ENCODE data around the gene SHH.

SHH gene

DNA sequence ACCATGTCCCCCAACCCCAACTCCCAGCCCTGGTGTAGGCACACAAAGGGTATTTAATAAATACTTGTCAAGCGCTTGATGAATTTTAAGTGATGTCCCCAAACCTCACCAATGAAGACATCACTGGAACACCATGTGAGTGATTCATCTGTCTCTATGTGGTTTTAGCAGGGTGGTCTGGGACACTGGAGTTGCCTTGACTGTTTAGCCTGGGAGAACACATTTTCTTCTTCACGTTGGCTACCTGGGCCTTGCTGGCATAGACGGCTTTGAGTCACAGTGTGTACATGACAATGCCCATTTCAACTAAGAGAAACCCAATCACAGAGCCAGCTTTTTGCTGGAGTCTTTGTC is 24.8 kb upstream of the SHH start:
- DNase-seq (ENCODE audit: low read depth): no peak
- H3K4me3 ChIP-seq (ENCODE audit: control insufficient read depth, low read depth, low read length): no peak overlapping the region
- TF ChIP-seq, protein P1, sequence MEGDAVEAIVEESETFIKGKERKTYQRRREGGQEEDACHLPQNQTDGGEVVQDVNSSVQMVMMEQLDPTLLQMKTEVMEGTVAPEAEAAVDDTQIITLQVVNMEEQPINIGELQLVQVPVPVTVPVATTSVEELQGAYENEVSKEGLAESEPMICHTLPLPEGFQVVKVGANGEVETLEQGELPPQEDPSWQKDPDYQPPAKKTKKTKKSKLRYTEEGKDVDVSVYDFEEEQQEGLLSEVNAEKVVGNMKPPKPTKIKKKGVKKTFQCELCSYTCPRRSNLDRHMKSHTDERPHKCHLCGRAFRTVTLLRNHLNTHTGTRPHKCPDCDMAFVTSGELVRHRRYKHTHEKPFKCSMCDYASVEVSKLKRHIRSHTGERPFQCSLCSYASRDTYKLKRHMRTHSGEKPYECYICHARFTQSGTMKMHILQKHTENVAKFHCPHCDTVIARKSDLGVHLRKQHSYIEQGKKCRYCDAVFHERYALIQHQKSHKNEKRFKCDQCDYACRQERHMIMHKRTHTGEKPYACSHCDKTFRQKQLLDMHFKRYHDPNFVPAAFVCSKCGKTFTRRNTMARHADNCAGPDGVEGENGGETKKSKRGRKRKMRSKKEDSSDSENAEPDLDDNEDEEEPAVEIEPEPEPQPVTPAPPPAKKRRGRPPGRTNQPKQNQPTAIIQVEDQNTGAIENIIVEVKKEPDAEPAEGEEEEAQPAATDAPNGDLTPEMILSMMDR (conservative IDR thresholded peaks at IDR 0.05; ENCODE audit: control insufficient read depth, insufficient read depth, low read depth, low read length): no peak

DNA sequence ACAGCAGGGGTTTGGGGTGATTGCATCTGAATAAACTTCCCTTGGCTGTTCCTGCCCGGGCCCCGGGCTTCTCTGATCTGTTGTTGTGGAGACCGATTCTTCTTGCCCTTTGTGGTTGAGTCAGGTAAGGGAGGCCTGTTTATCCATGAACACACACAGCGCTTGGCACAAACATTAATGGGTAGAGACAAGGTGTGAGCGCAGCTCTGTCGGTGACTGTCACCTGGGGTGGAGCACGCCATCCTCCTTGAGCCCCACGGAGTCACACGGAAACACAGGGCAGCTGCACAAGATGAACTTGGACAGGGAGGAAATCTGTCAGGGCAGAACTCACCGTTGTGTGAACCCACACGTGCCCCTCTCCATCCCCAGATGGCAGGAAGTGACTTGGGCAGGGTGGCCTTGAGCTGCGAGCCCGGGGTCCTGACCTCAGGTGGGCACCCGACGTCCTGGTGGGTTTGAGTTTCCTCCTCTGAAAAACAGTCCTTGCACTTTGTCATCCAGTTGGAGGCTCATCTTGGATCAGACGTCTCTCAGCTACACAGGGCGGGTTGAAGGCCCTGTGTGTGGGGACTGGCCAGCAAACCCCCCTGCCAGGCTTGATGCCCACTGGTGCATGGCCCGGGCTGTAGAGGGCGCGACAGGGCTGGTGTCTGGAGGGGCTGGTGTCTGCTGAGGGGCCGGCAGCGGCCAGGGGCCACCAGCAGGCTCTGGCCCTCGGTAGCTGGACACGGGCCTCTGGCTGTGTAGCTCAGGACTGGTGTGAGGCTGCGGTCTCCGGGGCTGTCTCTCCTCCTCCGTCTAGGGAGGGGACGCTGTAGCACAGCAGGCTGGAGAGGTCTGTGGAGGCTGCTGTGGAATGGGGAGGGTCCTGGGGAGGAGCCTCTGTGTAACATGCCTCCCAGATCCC is 24.2 kb upstream of the SHH start:
- DNase-seq (ENCODE audit: low read depth): no peak
- TF ChIP-seq, protein P1 (conservative IDR thresholded peaks at IDR 0.05; ENCODE audit: control insufficient read depth, insufficient read depth, low read depth, low read length): no peak

DNA sequence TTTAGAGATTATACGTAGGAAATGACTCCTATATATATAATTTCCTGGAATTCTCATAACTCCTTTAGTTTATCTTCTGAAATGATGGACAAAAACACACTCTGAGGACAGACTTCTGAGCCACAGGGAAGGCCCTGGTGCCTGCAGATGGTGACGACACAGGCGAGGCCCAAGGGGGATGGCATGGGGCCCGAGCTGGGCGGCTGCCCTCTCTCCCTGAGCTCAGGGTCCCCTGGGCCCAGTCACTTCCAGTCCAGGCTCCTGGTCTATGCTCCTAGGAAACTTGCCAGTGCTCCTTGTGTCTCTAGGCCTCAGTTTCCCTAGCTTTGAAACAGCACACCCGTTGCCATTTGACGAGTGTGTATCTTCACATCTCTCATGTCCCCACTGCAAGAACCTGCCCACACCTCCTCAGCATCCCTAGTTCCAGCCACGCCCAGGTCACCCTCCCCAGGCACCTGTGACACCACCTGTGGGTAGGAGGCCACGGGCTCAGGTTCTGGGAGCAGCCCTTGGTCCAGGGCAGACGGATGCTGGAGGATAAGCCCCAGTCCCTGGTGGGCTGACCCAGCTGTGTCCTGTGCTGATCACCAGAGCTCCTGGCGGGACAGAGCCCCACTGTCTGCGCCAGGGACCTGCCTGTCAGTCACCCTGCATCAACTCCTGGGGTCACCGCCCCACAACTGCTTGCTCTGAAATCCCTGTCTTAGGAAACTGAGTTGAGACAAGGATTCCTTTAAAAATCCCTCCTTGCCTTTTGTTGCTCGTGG is 23.4 kb upstream of the SHH start:
- no peak for DNase-seq (ENCODE audit: low read depth)
- no peak overlapping the region for H3K4me3 ChIP-seq (ENCODE audit: control insufficient read depth, low read depth, low read length)
- TF ChIP-seq, protein P1 (conservative IDR thresholded peaks at IDR 0.05; ENCODE audit: control insufficient read depth, insufficient read depth, low read depth, low read length): no peak

More for the DNA sequence above, 24.2 kb upstream of the SHH start:
- H3K4me3 ChIP-seq (ENCODE audit: control insufficient read depth, low read depth, low read length): no peak overlapping the region

DNA sequence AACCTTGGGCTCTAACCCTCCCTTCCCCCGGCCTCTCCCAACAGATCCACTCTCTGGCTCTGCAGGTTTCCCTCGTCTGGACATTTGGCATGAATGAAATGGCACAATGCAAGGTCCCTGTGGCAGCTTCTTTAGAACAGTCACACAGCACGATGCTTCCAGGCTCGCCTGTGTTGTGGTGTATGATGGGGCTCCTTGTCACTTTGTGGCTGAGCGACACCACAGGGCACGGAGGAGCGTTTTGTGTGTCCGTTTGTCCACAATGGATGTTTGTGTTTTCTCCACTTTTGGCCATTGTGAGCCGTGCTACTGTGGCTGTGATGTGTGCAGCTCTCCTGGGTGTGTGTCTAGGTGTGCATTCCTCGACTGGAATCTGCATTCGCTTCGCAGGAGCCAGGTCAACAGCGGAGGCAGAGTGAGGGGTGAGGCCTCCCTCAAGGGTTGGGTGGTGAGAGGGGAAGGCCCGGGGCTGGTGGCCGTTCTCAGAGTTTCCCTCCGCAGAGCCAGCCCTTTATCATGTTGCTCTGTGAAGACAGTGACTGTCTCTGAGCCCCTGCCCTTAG is 22.3 kb upstream of the SHH start:
- no peak for DNase-seq (ENCODE audit: low read depth)
- no peak overlapping the region for H3K4me3 ChIP-seq (ENCODE audit: control insufficient read depth, low read depth, low read length)
- TF ChIP-seq, protein P1 (conservative IDR thresholded peaks at IDR 0.05; ENCODE audit: control insufficient read depth, insufficient read depth, low read depth, low read length): no peak

DNA sequence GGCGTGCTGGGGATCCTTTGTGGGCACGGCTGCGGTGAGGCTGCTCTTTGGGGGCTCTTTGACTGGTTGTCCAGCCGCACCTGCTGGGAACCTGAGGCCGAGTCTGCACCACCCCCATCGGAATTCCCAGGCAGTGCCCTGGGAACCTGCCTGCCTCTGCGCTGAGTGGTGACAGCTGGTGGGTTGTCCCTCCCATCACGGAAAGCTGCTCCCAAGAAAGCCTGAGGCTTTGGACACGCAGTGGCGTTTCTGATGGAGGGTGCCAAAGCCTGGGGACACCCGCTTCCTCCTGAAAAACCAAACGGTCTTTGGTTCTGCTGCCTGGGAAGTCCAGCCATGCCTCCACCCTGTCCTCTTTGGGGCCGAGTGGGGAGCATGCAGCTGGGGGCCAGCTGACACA is 21.4 kb upstream of the SHH start:
- no peak for DNase-seq (ENCODE audit: low read depth)
- TF ChIP-seq, protein P1 (conservative IDR thresholded peaks at IDR 0.05; ENCODE audit: control insufficient read depth, insufficient read depth, low read depth, low read length): no peak
- H3K4me3 ChIP-seq (ENCODE audit: control insufficient read depth, low read depth, low read length): no peak overlapping the region

DNA sequence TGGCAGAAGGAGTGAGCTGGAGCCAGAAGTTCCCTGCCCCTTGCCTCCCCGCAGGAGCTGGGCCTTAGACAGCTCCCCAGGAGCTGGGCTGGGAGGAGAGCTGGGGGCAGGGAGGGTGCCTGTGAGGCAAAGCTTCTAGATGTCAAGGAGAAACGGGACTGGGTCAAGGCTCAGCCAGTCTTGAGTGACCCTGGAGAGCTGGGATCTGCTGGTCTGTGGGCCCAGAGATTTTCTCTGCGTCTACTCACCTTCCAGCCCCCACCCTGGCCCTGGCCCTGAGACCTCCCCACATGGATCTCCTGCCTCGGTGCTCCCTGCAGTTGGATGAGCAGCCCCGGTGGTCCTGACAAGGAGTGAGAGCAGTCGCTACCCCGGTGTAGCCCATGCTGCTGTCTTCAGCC is 20.3 kb upstream of the SHH start:
- no peak overlapping the region for H3K4me3 ChIP-seq (ENCODE audit: control insufficient read depth, low read depth, low read length)
- no peak for DNase-seq (ENCODE audit: low read depth)
- TF ChIP-seq, protein P1 (conservative IDR thresholded peaks at IDR 0.05; ENCODE audit: control insufficient read depth, insufficient read depth, low read depth, low read length): no peak

All from fibroblast of mammary gland (primary cell).